ENCODE data around the gene SFXN5. TPM values are rescaled to one million over a fixed set of nuclear protein-coding genes. Genes with fewer than 3 reads are reported as not detected.

The SFXN5 gene
- total RNA-seq, 1 donor from 2014 or later = 21.8 TPM

- peaks cover 97% of the 10 kb centered on the region for H3K27me3 Mint-ChIP-seq (ENCODE audit: low read depth)
- H3K4me3 Mint-ChIP-seq = no peak overlapping the region
- no peaks in the 10 kb centered on the region for H3K36me3 Mint-ChIP-seq (ENCODE audit: low read depth)
- H3K9me3 Mint-ChIP-seq = no peaks in the 10 kb centered on the region
- no peaks in the 10 kb centered on the region for H3K4me1 Mint-ChIP-seq
- no peak for TF ChIP-seq CTCF (conservative IDR thresholded peaks at IDR 0.05)
- no peak for DNase-seq (ENCODE audit: low read depth, low spot score)
- H3K27ac Mint-ChIP-seq (ENCODE audit: unreplicated experiment) = no peak overlapping the region
Measured at GRCh38 chr2:72900191-72900825, 171.2 kb downstream of the SFXN5 start.

- H3K27ac Mint-ChIP-seq (ENCODE audit: unreplicated experiment) = no peak overlapping the region
- DNase-seq (ENCODE audit: low read depth, low spot score) = no peak
- no peak for TF ChIP-seq CTCF (conservative IDR thresholded peaks at IDR 0.05)
- no peaks in the 10 kb centered on the region for H3K36me3 Mint-ChIP-seq (ENCODE audit: low read depth)
- H3K9me3 Mint-ChIP-seq = no peaks in the 10 kb centered on the region
- H3K4me1 Mint-ChIP-seq = no peaks in the 10 kb centered on the region
- H3K4me3 Mint-ChIP-seq = no peak overlapping the region
- H3K27me3 Mint-ChIP-seq (ENCODE audit: low read depth) = peaks cover 93% of the 10 kb centered on the region
Measured at GRCh38 chr2:72898585-72898906, 173.0 kb downstream of the SFXN5 start.

GRCh38 chr2:72897785-72898584 is 173.5 kb downstream of the SFXN5 start:
- H3K27ac Mint-ChIP-seq (ENCODE audit: unreplicated experiment) = no peak overlapping the region
- peaks cover 89% of the 10 kb centered on the region for H3K27me3 Mint-ChIP-seq (ENCODE audit: low read depth)

GRCh38 chr2:72896446-72896845 is 175.1 kb downstream of the SFXN5 start:
- Mint-ChIP-seq H3K27me3 (ENCODE audit: low read depth) (peaks cover 74% of the 10 kb centered on the region), H3K4me3 (no peak overlapping the region), H3K9me3 (no peaks in the 10 kb centered on the region), H3K4me1 (no peaks in the 10 kb centered on the region), H3K27ac (ENCODE audit: unreplicated experiment) (no peak overlapping the region), H3K36me3 (ENCODE audit: low read depth) (no peaks in the 10 kb centered on the region)
- TF ChIP-seq CTCF (conservative IDR thresholded peaks at IDR 0.05) = no peak
- no peak for DNase-seq (ENCODE audit: low read depth, low spot score)

More at GRCh38 chr2:72897785-72898584, 173.5 kb downstream of the SFXN5 start:
- no peaks in the 10 kb centered on the region for H3K9me3 Mint-ChIP-seq
- H3K36me3 Mint-ChIP-seq (ENCODE audit: low read depth) = no peaks in the 10 kb centered on the region
- no peak overlapping the region for H3K4me3 Mint-ChIP-seq
- no peak for DNase-seq (ENCODE audit: low read depth, low spot score)
- TF ChIP-seq CTCF (conservative IDR thresholded peaks at IDR 0.05) = no peak
- H3K4me1 Mint-ChIP-seq = no peaks in the 10 kb centered on the region

GRCh38 chr2:72895759-72896281 is 175.7 kb downstream of the SFXN5 start:
- TF ChIP-seq CTCF (conservative IDR thresholded peaks at IDR 0.05) = no peak
- H3K9me3 Mint-ChIP-seq = no peaks in the 10 kb centered on the region
- no peak for DNase-seq (ENCODE audit: low read depth, low spot score)
- no peak overlapping the region for H3K27ac Mint-ChIP-seq (ENCODE audit: unreplicated experiment)
- no peak overlapping the region for H3K4me3 Mint-ChIP-seq
- peaks cover 71% of the 10 kb centered on the region for H3K27me3 Mint-ChIP-seq (ENCODE audit: low read depth)
- no peaks in the 10 kb centered on the region for H3K36me3 Mint-ChIP-seq (ENCODE audit: low read depth)
- H3K4me1 Mint-ChIP-seq = no peaks in the 10 kb centered on the region

Measured in neural crest cell (in vitro differentiated cells).